HEK293 (cell line): Measurements from ENCODE around the gene C16orf95.

Experiments
- TF ChIP-seq, protein P1 (sequence below): fragments of 450-650 bp; formaldehyde crosslinking; IDR thresholded peaks from 2 replicates; pipeline ENCODE4 v1.5.1; 2016; ENCODE audit warnings: missing biosample characterization, missing genetic modification characterization
- TF ChIP-seq, protein P2 (sequence below): fragments of 450-650 bp; formaldehyde crosslinking; IDR thresholded peaks from 2 replicates; pipeline ENCODE4 v1.5.1; 2016; ENCODE audit warnings: missing biosample characterization, missing genetic modification characterization, borderline replicate concordance

DNA sequence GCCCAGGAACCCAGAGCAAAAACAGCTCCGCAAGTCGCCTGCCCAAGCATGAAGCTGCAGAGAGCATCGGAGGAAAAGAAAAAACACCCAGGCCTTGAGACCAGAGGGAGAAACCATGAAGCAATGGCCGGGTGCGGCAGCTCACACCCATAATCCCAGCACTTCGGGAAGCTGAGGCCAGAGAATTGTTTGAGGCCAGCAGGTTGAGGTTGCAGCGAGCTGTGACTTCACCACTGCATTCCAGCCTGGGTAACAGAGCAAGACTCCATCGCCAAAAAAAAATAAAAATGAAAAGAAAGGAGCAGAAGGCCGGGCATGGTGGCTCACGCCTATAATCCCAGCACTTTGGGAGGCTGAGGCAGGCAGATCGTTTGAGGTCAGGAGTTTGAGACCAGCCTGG, 40.3 kb downstream of the C16orf95 start:
- TF ChIP-seq, protein P1, sequence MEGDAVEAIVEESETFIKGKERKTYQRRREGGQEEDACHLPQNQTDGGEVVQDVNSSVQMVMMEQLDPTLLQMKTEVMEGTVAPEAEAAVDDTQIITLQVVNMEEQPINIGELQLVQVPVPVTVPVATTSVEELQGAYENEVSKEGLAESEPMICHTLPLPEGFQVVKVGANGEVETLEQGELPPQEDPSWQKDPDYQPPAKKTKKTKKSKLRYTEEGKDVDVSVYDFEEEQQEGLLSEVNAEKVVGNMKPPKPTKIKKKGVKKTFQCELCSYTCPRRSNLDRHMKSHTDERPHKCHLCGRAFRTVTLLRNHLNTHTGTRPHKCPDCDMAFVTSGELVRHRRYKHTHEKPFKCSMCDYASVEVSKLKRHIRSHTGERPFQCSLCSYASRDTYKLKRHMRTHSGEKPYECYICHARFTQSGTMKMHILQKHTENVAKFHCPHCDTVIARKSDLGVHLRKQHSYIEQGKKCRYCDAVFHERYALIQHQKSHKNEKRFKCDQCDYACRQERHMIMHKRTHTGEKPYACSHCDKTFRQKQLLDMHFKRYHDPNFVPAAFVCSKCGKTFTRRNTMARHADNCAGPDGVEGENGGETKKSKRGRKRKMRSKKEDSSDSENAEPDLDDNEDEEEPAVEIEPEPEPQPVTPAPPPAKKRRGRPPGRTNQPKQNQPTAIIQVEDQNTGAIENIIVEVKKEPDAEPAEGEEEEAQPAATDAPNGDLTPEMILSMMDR: no peak
- TF ChIP-seq, protein P2, sequence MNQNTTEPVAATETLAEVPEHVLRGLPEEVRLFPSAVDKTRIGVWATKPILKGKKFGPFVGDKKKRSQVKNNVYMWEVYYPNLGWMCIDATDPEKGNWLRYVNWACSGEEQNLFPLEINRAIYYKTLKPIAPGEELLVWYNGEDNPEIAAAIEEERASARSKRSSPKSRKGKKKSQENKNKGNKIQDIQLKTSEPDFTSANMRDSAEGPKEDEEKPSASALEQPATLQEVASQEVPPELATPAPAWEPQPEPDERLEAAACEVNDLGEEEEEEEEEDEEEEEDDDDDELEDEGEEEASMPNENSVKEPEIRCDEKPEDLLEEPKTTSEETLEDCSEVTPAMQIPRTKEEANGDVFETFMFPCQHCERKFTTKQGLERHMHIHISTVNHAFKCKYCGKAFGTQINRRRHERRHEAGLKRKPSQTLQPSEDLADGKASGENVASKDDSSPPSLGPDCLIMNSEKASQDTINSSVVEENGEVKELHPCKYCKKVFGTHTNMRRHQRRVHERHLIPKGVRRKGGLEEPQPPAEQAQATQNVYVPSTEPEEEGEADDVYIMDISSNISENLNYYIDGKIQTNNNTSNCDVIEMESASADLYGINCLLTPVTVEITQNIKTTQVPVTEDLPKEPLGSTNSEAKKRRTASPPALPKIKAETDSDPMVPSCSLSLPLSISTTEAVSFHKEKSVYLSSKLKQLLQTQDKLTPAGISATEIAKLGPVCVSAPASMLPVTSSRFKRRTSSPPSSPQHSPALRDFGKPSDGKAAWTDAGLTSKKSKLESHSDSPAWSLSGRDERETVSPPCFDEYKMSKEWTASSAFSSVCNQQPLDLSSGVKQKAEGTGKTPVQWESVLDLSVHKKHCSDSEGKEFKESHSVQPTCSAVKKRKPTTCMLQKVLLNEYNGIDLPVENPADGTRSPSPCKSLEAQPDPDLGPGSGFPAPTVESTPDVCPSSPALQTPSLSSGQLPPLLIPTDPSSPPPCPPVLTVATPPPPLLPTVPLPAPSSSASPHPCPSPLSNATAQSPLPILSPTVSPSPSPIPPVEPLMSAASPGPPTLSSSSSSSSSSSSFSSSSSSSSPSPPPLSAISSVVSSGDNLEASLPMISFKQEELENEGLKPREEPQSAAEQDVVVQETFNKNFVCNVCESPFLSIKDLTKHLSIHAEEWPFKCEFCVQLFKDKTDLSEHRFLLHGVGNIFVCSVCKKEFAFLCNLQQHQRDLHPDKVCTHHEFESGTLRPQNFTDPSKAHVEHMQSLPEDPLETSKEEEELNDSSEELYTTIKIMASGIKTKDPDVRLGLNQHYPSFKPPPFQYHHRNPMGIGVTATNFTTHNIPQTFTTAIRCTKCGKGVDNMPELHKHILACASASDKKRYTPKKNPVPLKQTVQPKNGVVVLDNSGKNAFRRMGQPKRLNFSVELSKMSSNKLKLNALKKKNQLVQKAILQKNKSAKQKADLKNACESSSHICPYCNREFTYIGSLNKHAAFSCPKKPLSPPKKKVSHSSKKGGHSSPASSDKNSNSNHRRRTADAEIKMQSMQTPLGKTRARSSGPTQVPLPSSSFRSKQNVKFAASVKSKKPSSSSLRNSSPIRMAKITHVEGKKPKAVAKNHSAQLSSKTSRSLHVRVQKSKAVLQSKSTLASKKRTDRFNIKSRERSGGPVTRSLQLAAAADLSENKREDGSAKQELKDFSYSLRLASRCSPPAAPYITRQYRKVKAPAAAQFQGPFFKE (tag by site-specific recombination): no peak
